ENCODE results near the gene CSAG3. TPM values are rescaled to one million over a fixed set of nuclear protein-coding genes. Genes with fewer than 3 reads are reported as not detected.
"Not testable (repeated sequence)": the region's sequence is repeated elsewhere in the genome, so short reads cannot be mapped to it uniquely, and the experiment has no call there.

The CSAG3 gene
- total RNA-seq, 1 donor from 2014 or later, result 7.4 TPM

- not testable (repeated sequence) for H3K36me3 Mint-ChIP-seq (ENCODE audit: unreplicated experiment); H3K27ac Mint-ChIP-seq (ENCODE audit: unreplicated experiment); DNase-seq; H3K27me3 Mint-ChIP-seq (ENCODE audit: unreplicated experiment); H3K9me3 Mint-ChIP-seq (ENCODE audit: unreplicated experiment); H3K4me1 Mint-ChIP-seq (ENCODE audit: low read depth, unreplicated experiment); H3K4me3 Mint-ChIP-seq (ENCODE audit: unreplicated experiment)
Observed at GRCh38 chrX:152769549-152770289, 10.7 kb downstream of the CSAG3 start, which contains the start of gene MAGEA6. TSS of gene MAGEA6 (minus strand) at chrX:152769689. CDS start at chrX:152767650, 2,039 bp downstream.

- H3K9me3 Mint-ChIP-seq (ENCODE audit: unreplicated experiment); H3K36me3 Mint-ChIP-seq (ENCODE audit: unreplicated experiment); DNase-seq; H3K27ac Mint-ChIP-seq (ENCODE audit: unreplicated experiment); H3K4me1 Mint-ChIP-seq (ENCODE audit: low read depth, unreplicated experiment); H3K27me3 Mint-ChIP-seq (ENCODE audit: unreplicated experiment); H3K4me3 Mint-ChIP-seq (ENCODE audit: unreplicated experiment): not testable (repeated sequence)
Observed at GRCh38 chrX:152787062-152787461, 28.0 kb downstream of the CSAG3 start.

- Mint-ChIP-seq H3K36me3 (ENCODE audit: unreplicated experiment) (no peaks in the 10 kb centered on the region), H3K9me3 (ENCODE audit: unreplicated experiment) (no peaks in the 10 kb centered on the region), H3K27me3 (ENCODE audit: unreplicated experiment) (no peaks in the 10 kb centered on the region), H3K4me1 (ENCODE audit: low read depth, unreplicated experiment) (no peaks in the 10 kb centered on the region), H3K27ac (ENCODE audit: unreplicated experiment) (no peak overlapping the region), H3K4me3 (ENCODE audit: unreplicated experiment) (no peak overlapping the region)
- no peak for TF ChIP-seq CTCF (IDR thresholded peaks at IDR 0.05; ENCODE audit: partially characterized antibody, unreplicated experiment)
- DNase-seq, result no peak
Observed at GRCh38 chrX:152798945-152799344, 39.9 kb downstream of the CSAG3 start.

GRCh38 chrX:152806035-152806434 lies 47.0 kb downstream of the CSAG3 start:
- H3K9me3 Mint-ChIP-seq (ENCODE audit: unreplicated experiment), result peaks cover 3% of the 10 kb centered on the region
- no peak for TF ChIP-seq CTCF (IDR thresholded peaks at IDR 0.05; ENCODE audit: partially characterized antibody, unreplicated experiment)
- H3K27ac Mint-ChIP-seq (ENCODE audit: unreplicated experiment), result no peak overlapping the region
- DNase-seq, result no peak
- H3K36me3 Mint-ChIP-seq (ENCODE audit: unreplicated experiment), result no peaks in the 10 kb centered on the region
- H3K4me1 Mint-ChIP-seq (ENCODE audit: low read depth, unreplicated experiment), result peaks cover 9% of the 10 kb centered on the region
- no peak overlapping the region for H3K4me3 Mint-ChIP-seq (ENCODE audit: unreplicated experiment)
- no peaks in the 10 kb centered on the region for H3K27me3 Mint-ChIP-seq (ENCODE audit: unreplicated experiment)

Other genes starting within 250 kb of the CSAG3 start
- gene GABRQ, start 121.3 kb upstream of the CSAG3 start, total RNA-seq (ENCODE audit: unreplicated experiment), result 2.6 TPM
- not detected for gene MAGEA3, start 60.4 kb upstream of the CSAG3 start, total RNA-seq (ENCODE audit: unreplicated experiment)
- gene CSAG2, start 49.9 kb upstream of the CSAG3 start, total RNA-seq (ENCODE audit: unreplicated experiment), result not detected
- 10.6 TPM for gene MAGEA2B, start 44.6 kb upstream of the CSAG3 start, total RNA-seq (ENCODE audit: unreplicated experiment)
- gene CSAG1, start 25.5 kb upstream of the CSAG3 start, total RNA-seq (ENCODE audit: unreplicated experiment), result 0.98 TPM
- gene MAGEA12, start 25.5 kb upstream of the CSAG3 start, total RNA-seq (ENCODE audit: unreplicated experiment), result 1.1 TPM
- 2.7 TPM for gene MAGEA2, start 5.4 kb upstream of the CSAG3 start, total RNA-seq (ENCODE audit: unreplicated experiment)
- gene MAGEA6, start 10.5 kb downstream of the CSAG3 start, total RNA-seq (ENCODE audit: unreplicated experiment), result 0.32 TPM
- gene CETN2, start 71.5 kb downstream of the CSAG3 start, total RNA-seq (ENCODE audit: unreplicated experiment), result 23.6 TPM
- 36.1 TPM for gene NSDHL, start 71.8 kb downstream of the CSAG3 start, total RNA-seq (ENCODE audit: unreplicated experiment)
- gene ZNF185, start 138.8 kb downstream of the CSAG3 start, total RNA-seq (ENCODE audit: unreplicated experiment), result 1.1 TPM
- not detected for gene PNMA5, start 234.9 kb downstream of the CSAG3 start, total RNA-seq (ENCODE audit: unreplicated experiment)

Data from glutamatergic neuron (in vitro differentiated cells).